Heart left ventricle (tissue), 13 donors: Measurements from ENCODE around the gene SLC6A3.

Experiments used
- CTCF ChIP-seq, 12 donors: fragments of 200-600 bp; sonication (generic) in 4 of 12; IDR thresholded peaks; one replicate each; pipeline versions ENCODE4 v1.5.0 to v1.8.0; 2018 to 2022; ENCODE audit warnings: antibody characterized with exemption in 12 of 12, mild to moderate bottlenecking in 5 of 12
- POLR2A ChIP-seq, 2 donors: fragments of 450-650 bp; IDR thresholded peaks; one replicate each; pipeline ENCODE4 v1.6.1; 2017; ENCODE audit warnings: antibody characterized with exemption in 2 of 2, mild to moderate bottlenecking in 2 of 2, moderate library complexity in 2 of 2
- donor health status: ischemic (EF 13 %, LVEDD 7.1; RV severe dilation, severe dysfunction).
- donor health status: DM: no; HTN: yes; CAD: no.
- donor health status: DM: no; HTN: no; CAD: no.
- donor health status: ischemic (EF 25% LVEDD 6.9; RV normal size, moderate dysfunction).
- donor health status: ischemic (EF 25% LVEDD 5.7; RV mildly dilated, moderate dysfunction).
- donor health status: ischemic (EF 35%, LVEDD 5.7; RV mildly dilated, moderate dysfunction).
- donor health status: nonischemic (EF 11% LVEDD 7.7; RV severe dilation, severe dysfunction).
- donor health status: DM: yes; HTN: yes; CAD: no.
- donor health status: PGD.
- donor health status: ischemic (EF 29% LVEDD 5.4; RV normal size, mild dysfunction).
- donor health status: nonischemic (EF 23%, LVEDD 6.1; RV moderate dilation, normal function).

GRCh38 chr5:1351156-1351555 is 94.1 kb downstream of the SLC6A3 start:
- no peak for TF ChIP-seq CTCF (IDR thresholded peaks at IDR 0.05)
- TF ChIP-seq POLR2A (IDR thresholded peaks at IDR 0.05) = no peak
